ENCODE data around the gene DNAJA3. TPM values are rescaled to one million over a fixed set of nuclear protein-coding genes. Genes with fewer than 3 reads are reported as not detected.

Gene DNAJA3
- total RNA-seq, 5 donors from 2014 or later (not counting 1 experiment from before 2014, with no cell fraction given): 37.7 to 73.8 (median 65.7) TPM

DNA sequence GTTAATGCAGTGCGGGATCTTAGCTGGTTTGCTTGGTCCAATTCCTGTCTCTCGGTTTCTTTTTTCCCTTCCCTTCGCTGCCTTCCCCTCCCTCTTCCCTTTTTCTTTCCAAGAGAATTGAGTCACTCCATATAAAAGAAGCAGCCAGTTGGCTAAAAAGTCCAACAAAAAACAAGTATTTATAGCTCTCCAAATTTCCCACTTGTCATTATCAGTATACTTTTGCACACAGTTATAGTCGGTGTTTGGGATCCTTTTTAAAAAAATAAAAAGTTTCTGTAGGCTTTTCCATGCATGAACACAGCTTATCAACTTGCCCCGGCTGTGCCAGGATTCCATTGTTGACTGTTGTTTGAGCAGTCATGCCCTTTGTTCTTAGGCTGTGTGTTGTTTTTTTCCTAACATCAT is 75.4 kb downstream of the DNAJA3 start:
- CTCF ChIA-PET: interaction anchor here in 1 of 2 donors (0.5 to 1.5 kb wide), 3 partner anchors 9 to 329 kb away, joined by 3 to 4 read pairs (median 4); no protein-coding TSS in a partner anchor
- Mint-ChIP-seq H3K4me1 (peaks cover 88 to 96% (median 88%) of the 10 kb centered on the region in 3 donors), H3K4me3 (peak overlapping the region in 1 of 3 donors; percentile 72), H3K36me3 (peaks cover 11% of the 10 kb centered on the region), H3K27me3 (no peaks in the 10 kb centered on the region), H3K9me3 (no peaks in the 10 kb centered on the region), H3K27ac (peak overlapping the region; percentile 93 to 95)
- peak overlapping the region; percentile 56 for H3K27ac ChIP-seq (ENCODE audit: low read length)
- H3K36me3 ChIP-seq (ENCODE audit: control insufficient read depth in 2 of 2, extremely low read depth in 1 of 2, insufficient read depth in 1 of 2, low read length in 1 of 2): peaks cover 2 to 13% of the 10 kb centered on the region in 2 donors
- no peaks in the 10 kb centered on the region for H3K9me3 ChIP-seq
- H3K4me1 ChIP-seq (ENCODE audit: control insufficient read depth in 1 of 2, extremely low read depth in 1 of 2, insufficient read depth in 2 of 2, low read length in 2 of 2): peaks cover 64 to 70% of the 10 kb centered on the region in 2 experiments
- DNase-seq (no peak), ATAC-seq (replicated peaks in 1 of 4) (no peak)
- no peak overlapping the region for H3K4me3 ChIP-seq (ENCODE audit: control insufficient read depth in 1 of 2, extremely low read depth in 1 of 2, low read length in 1 of 2)
- POLR2A ChIA-PET: interaction anchor here (0.5 to 1.5 kb wide), 9 partner anchors 11 to 375 kb away, joined by 3 to 12 read pairs (median 3); partner anchors contain the start of gene CORO7 (in 1 of the 2)
- WGBS (ENCODE audit: insufficient coverage): no CpG with 5 or more reads among the region's 5 CpGs
- H3K27me3 ChIP-seq (replicated peaks in 1 of 2; ENCODE audit: control insufficient read depth in 2 of 2, extremely low read depth in 1 of 2, insufficient read depth in 2 of 2, low read length in 1 of 2): no peaks in the 10 kb centered on the region

- H3K27ac Mint-ChIP-seq: peak overlapping the region; percentile 95 to 99
- H3K4me1 Mint-ChIP-seq: peaks cover 64 to 76% (median 69%) of the 10 kb centered on the region in 3 donors
- Histone ChIP-seq H3K27ac (ENCODE audit: low read length) (peak overlapping the region; percentile 97), H3K4me1 (ENCODE audit: control insufficient read depth in 1 of 2, extremely low read depth in 1 of 2, insufficient read depth in 2 of 2, low read length in 2 of 2) (peaks cover 47 to 79% of the 10 kb centered on the region in 2 experiments), H3K9me3 (no peaks in the 10 kb centered on the region), H3K4me3 (ENCODE audit: control insufficient read depth in 1 of 2, extremely low read depth in 1 of 2, low read length in 1 of 2) (peak overlapping the region; percentile 30 to 32), H3K27me3 (replicated peaks in 1 of 2; ENCODE audit: control insufficient read depth in 2 of 2, extremely low read depth in 1 of 2, insufficient read depth in 2 of 2, low read length in 1 of 2) (no peaks in the 10 kb centered on the region), H3K36me3 (ENCODE audit: control insufficient read depth in 2 of 2, extremely low read depth in 1 of 2, insufficient read depth in 1 of 2, low read length in 1 of 2) (peaks cover 11 to 39% of the 10 kb centered on the region in 2 donors)
- H3K9me3 Mint-ChIP-seq: no peaks in the 10 kb centered on the region
- no peaks in the 10 kb centered on the region for H3K27me3 Mint-ChIP-seq
- peak; percentile 55 to 92 (median 81) for DNase-seq
- WGBS (ENCODE audit: insufficient coverage): 4% methylated on average over 10 of the region's 13 CpGs
- CTCF ChIA-PET: interaction anchor here (0.6 to 3.4 kb wide), 21 partner anchors 9 to 252 kb away, joined by 3 to 39 read pairs (median 5); partner anchors contain the start of genes HMOX2 (in 1 of the 2) and MGRN1 (in 1 of the 2)
- ATAC-seq (replicated peaks in 1 of 4): peak; percentile 89 to 93 (median 92)
- H3K4me3 Mint-ChIP-seq: peak overlapping the region; percentile 70 to 72 (median 70)
- peaks cover 23% of the 10 kb centered on the region for H3K36me3 Mint-ChIP-seq
- POLR2A ChIA-PET: interaction anchor here (0.6 to 1.4 kb wide), 9 partner anchors 11 to 111 kb away, joined by 3 to 6 read pairs (median 5); partner anchors contain the start of gene CORO7 (in 1 of the 2)
These were observed 79.9 kb downstream of the DNAJA3 start for GRCh38 chr16:4505356-4506147.

Other genes with a start within 250 kb of the DNAJA3 start
- under 1 TPM in 1 of 5 donors, not detected in 4; 0.06 TPM for gene SRL, start 183.8 kb upstream of the DNAJA3 start, total RNA-seq
- 10 to 100 TPM; 15.1 to 35.2 (median 34.6) TPM for gene TFAP4, start 152.8 kb upstream of the DNAJA3 start, total RNA-seq
- gene GLIS2, start 109.8 kb upstream of the DNAJA3 start, total RNA-seq: under 1 TPM in 3 of 5 donors, not detected in 2; 0.18 to 0.20 (median 0.19) TPM
- 10 to 100 TPM; 41.2 to 53.7 (median 47.4) TPM for gene PAM16, start 74.5 kb upstream of the DNAJA3 start, total RNA-seq
- gene VASN, start 54.0 kb upstream of the DNAJA3 start, total RNA-seq: under 1 TPM; 0.38 to 0.89 (median 0.56) TPM
- gene CORO7, start 9.3 kb upstream of the DNAJA3 start, total RNA-seq: 100 to 1,000 TPM; 213 to 675 (median 230) TPM
- gene NMRAL1, start 48.8 kb downstream of the DNAJA3 start, total RNA-seq: 10 to 100 TPM; 50.1 to 79.1 (median 62.1) TPM
- 10 to 100 TPM; 49.1 to 74.4 (median 70.5) TPM for gene HMOX2, start 50.5 kb downstream of the DNAJA3 start, total RNA-seq
- gene CDIP1, start 112.9 kb downstream of the DNAJA3 start, total RNA-seq: 10 to 100 TPM; 28.6 to 31.3 (median 29.7) TPM
- gene C16orf96, start 130.5 kb downstream of the DNAJA3 start, total RNA-seq: under 1 TPM; 0.30 to 0.66 (median 0.50) TPM
- 10 to 100 TPM; 26.0 to 53.1 (median 47.6) TPM for gene UBALD1, start 189.0 kb downstream of the DNAJA3 start, total RNA-seq
- 10 to 100 TPM; 63.1 to 76.8 (median 72.2) TPM for gene MGRN1, start 199.0 kb downstream of the DNAJA3 start, total RNA-seq

All from T-cell (primary cell).